Neutrophil (primary cell): ENCODE measurements around the gene PLXNA2.

Experiments used
- H3K27ac ChIP-seq: fragments of 200-600 bp; sonication (generic); 2 replicates; pipeline ENCODE4 v1.5.1; 2016; ENCODE audit warnings: mild to moderate bottlenecking, moderate library complexity
- H3K27me3 ChIP-seq: fragments of 200-600 bp; sonication (generic); 2 replicates; pipeline ENCODE4 v1.6.0; 2016; ENCODE audit warnings: mild to moderate bottlenecking
- H3K36me3 ChIP-seq: fragments of 200-600 bp; sonication (generic); 2 replicates; pipeline ENCODE4 v1.5.1; 2017
- H3K4me1 ChIP-seq, 2 experiments: fragments of 200-600 bp in 1 of 2; sonication (generic) in 1 of 2; 1 replicate in 1 of 2; 2 replicates in 1 of 2; pipeline versions ENCODE4 v1.5.1 to v1.6.1; 2013 to 2016; ENCODE audit warnings: low read depth in 1 of 2, low read length in 1 of 2, mild to moderate bottlenecking in 1 of 2, moderate library complexity in 1 of 2; ENCODE audit not compliant: control insufficient read depth in 1 of 2, insufficient read depth in 1 of 2
- H3K4me3 ChIP-seq, 2 experiments: fragments of 200-600 bp in 1 of 2; sonication (generic) in 1 of 2; 1 replicate in 1 of 2; 2 replicates in 1 of 2; pipeline ENCODE4 v1.5.1; 2013 to 2016; ENCODE audit warnings: low read depth in 1 of 2, low read length in 1 of 2, mild to moderate bottlenecking in 1 of 2, moderate library complexity in 1 of 2
- H3K9me3 ChIP-seq: fragments of 200-600 bp; sonication (generic); 2 replicates; pipeline ENCODE4 v1.5.1; 2016
- CTCF ChIP-seq: fragments of 200-600 bp; sonication (generic); IDR thresholded peaks from 2 replicates; pipeline ENCODE4 v1.5.1; 2016; ENCODE audit warnings: antibody characterized with exemption

Gene PLXNA2

GRCh38 chr1:207977876-207978275 lies 266.3 kb downstream of the PLXNA2 start:
- Histone ChIP-seq H3K4me1 (no peaks in the 10 kb centered on the region), H3K27ac (no peak overlapping the region), H3K9me3 (no peaks in the 10 kb centered on the region), H3K4me3 (no peak overlapping the region), H3K36me3 (no peaks in the 10 kb centered on the region), H3K27me3 (peaks cover 7% of the 10 kb centered on the region)
- no peak for TF ChIP-seq CTCF

- no peaks in the 10 kb centered on the region for H3K36me3 ChIP-seq
- H3K4me1 ChIP-seq, result peaks cover 0 to 8% of the 10 kb centered on the region in 2 experiments
- H3K4me3 ChIP-seq, result no peak overlapping the region
- no peak for TF ChIP-seq CTCF
- no peaks in the 10 kb centered on the region for H3K9me3 ChIP-seq
- H3K27me3 ChIP-seq, result peaks cover 12% of the 10 kb centered on the region
- H3K27ac ChIP-seq, result no peak overlapping the region
Measured at GRCh38 chr1:207973898-207974568, 270.2 kb downstream of the PLXNA2 start.

- TF ChIP-seq CTCF, result no peak
- H3K36me3 ChIP-seq, result no peaks in the 10 kb centered on the region
- H3K9me3 ChIP-seq, result no peaks in the 10 kb centered on the region
- H3K27ac ChIP-seq, result no peak overlapping the region
- no peak overlapping the region for H3K4me3 ChIP-seq
- peaks cover 12% of the 10 kb centered on the region for H3K27me3 ChIP-seq
- H3K4me1 ChIP-seq, result peaks cover 0 to 8% of the 10 kb centered on the region in 2 experiments
Measured at GRCh38 chr1:207972337-207972736, 271.8 kb downstream of the PLXNA2 start.
